Right lobe of liver (tissue), 6 donors: Measurements from ENCODE around the gene ZBED2. TPM values are rescaled to one million over a fixed set of nuclear protein-coding genes. Genes with fewer than 3 reads are reported as not detected.

Experiments
- ATAC-seq, 4 donors: fragments of 200-7000 bp; cut with Tn5 transposase; one replicate each; pipeline ENCODE4 v1.9.1; 2020; ENCODE audit warnings: mild to moderate bottlenecking in 4 of 4, moderate library complexity in 4 of 4
- DNase-seq, 3 donors: peaks; one replicate each; pipeline ENCODE4 v3.0.0-alpha.2; 2020
- H3K27ac ChIP-seq, 3 donors: fragments of 200-600 bp; one replicate each; pipeline ENCODE4 v1.8.0; 2022
- H3K27me3 ChIP-seq, 2 donors: fragments of 200-600 bp; one replicate each; pipeline ENCODE4 v1.8.0; 2022
- H3K36me3 ChIP-seq, 4 donors: fragments of 200-600 bp; sonication (generic) in 1 of 4; one replicate each; pipeline versions ENCODE4 v1.5.1 to v1.8.0; 2017 to 2022; ENCODE audit warnings: control low read depth in 1 of 4
- H3K4me1 ChIP-seq, 4 donors: fragments of 200-600 bp; sonication (generic) in 1 of 4; one replicate each; pipeline versions ENCODE4 v1.5.1 to v1.8.0; 2017 to 2022; ENCODE audit warnings: control low read depth in 1 of 4
- H3K4me3 ChIP-seq, 3 donors: fragments of 200-600 bp; one replicate each; pipeline ENCODE4 v1.8.0; 2022
- H3K9me3 ChIP-seq, 4 donors: fragments of 200-600 bp; sonication (generic) in 1 of 4; one replicate each; pipeline versions ENCODE4 v1.5.1 to v1.8.0; 2017 to 2022; ENCODE audit warnings: control low read depth in 1 of 4
- CTCF ChIP-seq, 4 donors: fragments of 200-600 bp in 3 of 4; fragments of 450-650 bp in 1 of 4; IDR thresholded peaks; one replicate each; pipeline versions ENCODE4 v1.5.1 to v1.8.0; 2016 to 2022; ENCODE audit warnings: antibody characterized with exemption in 4 of 4, mild to moderate bottlenecking in 2 of 4
- POLR2A ChIP-seq: fragments of 450-650 bp; IDR thresholded peaks from one replicate; pipeline ENCODE4 v1.6.1; 2017; ENCODE audit warnings: antibody characterized with exemption, mild to moderate bottlenecking
- WGBS: methylation state at CpG from one replicate; pipeline ENCODE4 v1.1.6; 2018; ENCODE audit warnings: low coverage, low lambda C conversion rate; ENCODE audit not compliant: insufficient coverage; ENCODE audit errors: missing lambda C conversion rate; 5-methylcytosine and 5-hydroxymethylcytosine counted together
- intact Hi-C, 2 donors: fragments of 100-400 bp; cut with DNase I; formaldehyde crosslinking; loops; one replicate each; pipeline versions ENCODE4 v1.11.2 to v1.14.1; 2022
- total RNA-seq, 6 experiments: library from RNA; depleted of rRNA in 2 of 6; stranded (reverse); fragments of >200 nt in 2 of 6; fragmentation: NEBNext Ultra II Directional in 3 of 6; extraction: Animal tissue kit (Norgen Biotek cat#: 25700) in 3 of 6; gene quantifications; one replicate each; pipeline versions ENCODE4 v1.1.0 to v1.2.4, GENCODE V29; 2016 to 2023
- donor health status: DM: no; HTN: yes; CAD: no.
- donor health status: DM: no; HTN: no; CAD: no.
- donor health status: DM: no; HTN: no; CAD: no.
- donor health status: DM: no; HTN: yes; CAD: no.
- donor health status: DM: no; HTN: yes; CAD: no.

The ZBED2 gene
- total RNA-seq, 6 experiments from 2014 or later = not detected

GRCh38 chr3:111627092-111627491 lies 31.9 kb upstream of the ZBED2 start:
- no peaks in the 10 kb centered on the region for H3K4me1 ChIP-seq
- H3K36me3 ChIP-seq = no peaks in the 10 kb centered on the region
- H3K4me3 ChIP-seq = no peak overlapping the region
- WGBS = 76% methylated on average over 2 of the region's 2 CpGs
- no peaks in the 10 kb centered on the region for H3K27me3 ChIP-seq
- intact Hi-C loops = no loop called here
- DNase-seq (no peak), ATAC-seq (no peak)
- no peak overlapping the region for H3K27ac ChIP-seq
- TF ChIP-seq POLR2A = no peak
- TF ChIP-seq CTCF (IDR thresholded peaks at IDR 0.05) = no peak
- H3K9me3 ChIP-seq = no peaks in the 10 kb centered on the region

GRCh38 chr3:111621535-111621934 lies 26.4 kb upstream of the ZBED2 start:
- H3K4me3 ChIP-seq = no peak overlapping the region
- no peaks in the 10 kb centered on the region for H3K36me3 ChIP-seq
- WGBS = 43% methylated on average over 5 of the region's 5 CpGs
- no peaks in the 10 kb centered on the region for H3K9me3 ChIP-seq
- TF ChIP-seq CTCF (IDR thresholded peaks at IDR 0.05) (peak in 1 of 4 donors; percentile 7), POLR2A (no peak)
- no peaks in the 10 kb centered on the region for H3K27me3 ChIP-seq
- no peak for ATAC-seq
- DNase-seq = no peak
- no peak overlapping the region for H3K27ac ChIP-seq
- intact Hi-C loops = no loop called here
- no peaks in the 10 kb centered on the region for H3K4me1 ChIP-seq

- H3K4me3 ChIP-seq = no peak overlapping the region
- ATAC-seq (no peak), DNase-seq (no peak)
- intact Hi-C loops = no loop called here
- no peak overlapping the region for H3K27ac ChIP-seq
- 61% methylated on average over 3 of the region's 3 CpGs for WGBS
- no peaks in the 10 kb centered on the region for H3K4me1 ChIP-seq
- no peaks in the 10 kb centered on the region for H3K36me3 ChIP-seq
- TF ChIP-seq POLR2A = no peak
- TF ChIP-seq CTCF (IDR thresholded peaks at IDR 0.05) = no peak
- no peaks in the 10 kb centered on the region for H3K9me3 ChIP-seq
- no peaks in the 10 kb centered on the region for H3K27me3 ChIP-seq
Measured at GRCh38 chr3:111619833-111620232, 24.7 kb upstream of the ZBED2 start.

- ATAC-seq (no peak), DNase-seq (no peak)
- Histone ChIP-seq H3K27ac (no peak overlapping the region), H3K27me3 (no peaks in the 10 kb centered on the region), H3K4me3 (no peak overlapping the region), H3K4me1 (no peaks in the 10 kb centered on the region), H3K9me3 (no peaks in the 10 kb centered on the region), H3K36me3 (no peaks in the 10 kb centered on the region)
- TF ChIP-seq POLR2A = no peak
- TF ChIP-seq CTCF (IDR thresholded peaks at IDR 0.05) = no peak
- intact Hi-C loops = no loop called here
Measured at GRCh38 chr3:111618945-111619344, 23.8 kb upstream of the ZBED2 start.

- DNase-seq (no peak), ATAC-seq (no peak)
- WGBS = 68% methylated on average over 2 of the region's 5 CpGs
- H3K9me3 ChIP-seq = no peaks in the 10 kb centered on the region
- no peaks in the 10 kb centered on the region for H3K36me3 ChIP-seq
- H3K27me3 ChIP-seq = no peaks in the 10 kb centered on the region
- no peak overlapping the region for H3K27ac ChIP-seq
- no peaks in the 10 kb centered on the region for H3K4me1 ChIP-seq
- intact Hi-C loops = no loop called here
- H3K4me3 ChIP-seq = no peak overlapping the region
- TF ChIP-seq POLR2A (no peak), CTCF (IDR thresholded peaks at IDR 0.05) (no peak)
Measured at GRCh38 chr3:111617912-111618601, 22.9 kb upstream of the ZBED2 start.
